ENCODE results near the gene NTM.

NTM gene

GRCh38 chr11:132137289-132137980 is 767.0 kb downstream of the NTM start:
- no peak for DNase-seq (ENCODE audit: low read depth, low spot score)
- no peak overlapping the region for H3K4me3 ChIP-seq
- no peaks in the 10 kb centered on the region for H3K9me3 ChIP-seq (ENCODE audit: low read depth, low read length)
- TF ChIP-seq FOXP2 (optimal IDR thresholded peaks at IDR 0.05; ENCODE audit: control extremely low read depth, extremely low read length, insufficient read depth) (no peak), EZH2 (IDR thresholded peaks at IDR 0.05) (no peak), POLR2AphosphoS5 (IDR thresholded peaks at IDR 0.05; ENCODE audit: borderline replicate concordance, low read depth, low read length) (no peak)
- no peaks in the 10 kb centered on the region for H3K36me3 ChIP-seq (ENCODE audit: insufficient read depth, low read length)
- H3K27ac ChIP-seq = no peak overlapping the region
- no peak overlapping the region for H3K9ac ChIP-seq (ENCODE audit: insufficient read length)

GRCh38 chr11:132137981-132138313 is 767.5 kb downstream of the NTM start:
- H3K9ac ChIP-seq (ENCODE audit: insufficient read length) = no peak overlapping the region
- no peak overlapping the region for H3K4me3 ChIP-seq
- TF ChIP-seq POLR2AphosphoS5 (IDR thresholded peaks at IDR 0.05; ENCODE audit: borderline replicate concordance, low read depth, low read length) (no peak), FOXP2 (optimal IDR thresholded peaks at IDR 0.05; ENCODE audit: control extremely low read depth, extremely low read length, insufficient read depth) (no peak), EZH2 (IDR thresholded peaks at IDR 0.05) (no peak)
- no peak for DNase-seq (ENCODE audit: low read depth, low spot score)
- H3K9me3 ChIP-seq (ENCODE audit: low read depth, low read length) = no peaks in the 10 kb centered on the region
- no peaks in the 10 kb centered on the region for H3K36me3 ChIP-seq (ENCODE audit: insufficient read depth, low read length)
- no peak overlapping the region for H3K27ac ChIP-seq

- TF ChIP-seq EZH2 (IDR thresholded peaks at IDR 0.05) (no peak), FOXP2 (optimal IDR thresholded peaks at IDR 0.05; ENCODE audit: control extremely low read depth, extremely low read length, insufficient read depth) (no peak)
- Histone ChIP-seq H3K27ac (no peak overlapping the region), H3K4me3 (no peak overlapping the region), H3K9ac (ENCODE audit: insufficient read length) (no peak overlapping the region), H3K36me3 (ENCODE audit: insufficient read depth, low read length) (no peaks in the 10 kb centered on the region), H3K9me3 (ENCODE audit: low read depth, low read length) (no peaks in the 10 kb centered on the region)
- no peak for DNase-seq (ENCODE audit: low read depth, low spot score)
Observed at GRCh38 chr11:132139181-132139580, 768.8 kb downstream of the NTM start.

GRCh38 chr11:132140056-132140455 is 769.6 kb downstream of the NTM start:
- no peaks in the 10 kb centered on the region for H3K9me3 ChIP-seq (ENCODE audit: low read depth, low read length)
- TF ChIP-seq EZH2 (IDR thresholded peaks at IDR 0.05) (no peak), FOXP2 (optimal IDR thresholded peaks at IDR 0.05; ENCODE audit: control extremely low read depth, extremely low read length, insufficient read depth) (no peak), POLR2AphosphoS5 (IDR thresholded peaks at IDR 0.05; ENCODE audit: borderline replicate concordance, low read depth, low read length) (no peak)
- H3K36me3 ChIP-seq (ENCODE audit: insufficient read depth, low read length) = no peaks in the 10 kb centered on the region
- no peak for DNase-seq (ENCODE audit: low read depth, low spot score)
- H3K4me3 ChIP-seq = no peak overlapping the region
- no peak overlapping the region for H3K9ac ChIP-seq (ENCODE audit: insufficient read length)
- H3K27ac ChIP-seq = no peak overlapping the region

GRCh38 chr11:132142121-132142520 is 771.7 kb downstream of the NTM start:
- no peaks in the 10 kb centered on the region for H3K36me3 ChIP-seq (ENCODE audit: insufficient read depth, low read length)
- no peak overlapping the region for H3K27ac ChIP-seq
- TF ChIP-seq EZH2 (IDR thresholded peaks at IDR 0.05) (no peak), FOXP2 (optimal IDR thresholded peaks at IDR 0.05; ENCODE audit: control extremely low read depth, extremely low read length, insufficient read depth) (no peak), POLR2AphosphoS5 (IDR thresholded peaks at IDR 0.05; ENCODE audit: borderline replicate concordance, low read depth, low read length) (no peak)
- no peaks in the 10 kb centered on the region for H3K9me3 ChIP-seq (ENCODE audit: low read depth, low read length)
- no peak overlapping the region for H3K4me3 ChIP-seq
- DNase-seq (ENCODE audit: low read depth, low spot score) = no peak
- no peak overlapping the region for H3K9ac ChIP-seq (ENCODE audit: insufficient read length)

GRCh38 chr11:132142554-132142953 is 772.1 kb downstream of the NTM start:
- H3K36me3 ChIP-seq (ENCODE audit: insufficient read depth, low read length) = no peaks in the 10 kb centered on the region
- no peak overlapping the region for H3K27ac ChIP-seq
- no peak overlapping the region for H3K4me3 ChIP-seq
- H3K9ac ChIP-seq (ENCODE audit: insufficient read length) = no peak overlapping the region
- H3K9me3 ChIP-seq (ENCODE audit: low read depth, low read length) = no peaks in the 10 kb centered on the region
- no peak for TF ChIP-seq EZH2 (IDR thresholded peaks at IDR 0.05)
- TF ChIP-seq FOXP2 (optimal IDR thresholded peaks at IDR 0.05; ENCODE audit: control extremely low read depth, extremely low read length, insufficient read depth) = no peak
- TF ChIP-seq POLR2AphosphoS5 (IDR thresholded peaks at IDR 0.05; ENCODE audit: borderline replicate concordance, low read depth, low read length) = no peak
- DNase-seq (ENCODE audit: low read depth, low spot score) = no peak

GRCh38 chr11:132147464-132147863 is 777.0 kb downstream of the NTM start:
- Histone ChIP-seq H3K27ac (no peak overlapping the region), H3K9me3 (ENCODE audit: low read depth, low read length) (no peaks in the 10 kb centered on the region), H3K36me3 (ENCODE audit: insufficient read depth, low read length) (no peaks in the 10 kb centered on the region), H3K9ac (ENCODE audit: insufficient read length) (no peak overlapping the region), H3K4me3 (no peak overlapping the region)
- no peak for DNase-seq (ENCODE audit: low read depth, low spot score)
- TF ChIP-seq FOXP2 (optimal IDR thresholded peaks at IDR 0.05; ENCODE audit: control extremely low read depth, extremely low read length, insufficient read depth) (no peak), POLR2AphosphoS5 (IDR thresholded peaks at IDR 0.05; ENCODE audit: borderline replicate concordance, low read depth, low read length) (no peak), EZH2 (IDR thresholded peaks at IDR 0.05) (no peak)

GRCh38 chr11:132154781-132155180 is 784.4 kb downstream of the NTM start:
- no peak overlapping the region for H3K27ac ChIP-seq
- no peak for DNase-seq (ENCODE audit: low read depth, low spot score)
- TF ChIP-seq POLR2AphosphoS5 (IDR thresholded peaks at IDR 0.05; ENCODE audit: borderline replicate concordance, low read depth, low read length) = no peak
- TF ChIP-seq FOXP2 (optimal IDR thresholded peaks at IDR 0.05; ENCODE audit: control extremely low read depth, extremely low read length, insufficient read depth) = no peak
- TF ChIP-seq EZH2 (IDR thresholded peaks at IDR 0.05) = no peak
- H3K9ac ChIP-seq (ENCODE audit: insufficient read length) = no peak overlapping the region
- H3K9me3 ChIP-seq (ENCODE audit: low read depth, low read length) = no peaks in the 10 kb centered on the region
- H3K4me3 ChIP-seq = no peak overlapping the region
- no peaks in the 10 kb centered on the region for H3K36me3 ChIP-seq (ENCODE audit: insufficient read depth, low read length)

GRCh38 chr11:132158091-132158490 is 787.7 kb downstream of the NTM start:
- Histone ChIP-seq H3K9ac (ENCODE audit: insufficient read length) (no peak overlapping the region), H3K4me3 (no peak overlapping the region), H3K27ac (no peak overlapping the region), H3K9me3 (ENCODE audit: low read depth, low read length) (no peaks in the 10 kb centered on the region), H3K36me3 (ENCODE audit: insufficient read depth, low read length) (no peaks in the 10 kb centered on the region)
- DNase-seq (ENCODE audit: low read depth, low spot score) = no peak
- TF ChIP-seq POLR2AphosphoS5 (IDR thresholded peaks at IDR 0.05; ENCODE audit: borderline replicate concordance, low read depth, low read length) (no peak), FOXP2 (optimal IDR thresholded peaks at IDR 0.05; ENCODE audit: control extremely low read depth, extremely low read length, insufficient read depth) (no peak), EZH2 (IDR thresholded peaks at IDR 0.05) (no peak)
